HepG2 (cell line): ENCODE results near the gene ATP5MC2. TPM values are rescaled to one million over a fixed set of nuclear protein-coding genes. Genes with fewer than 3 reads are reported as not detected.

Experiments used
- KDM5B ChIP-seq: sonication (generic); formaldehyde crosslinking; IDR thresholded peaks from 2 replicates; pipeline ENCODE4 v1.4.0; 2020; ENCODE audit warnings: missing genetic modification reagents, mild to moderate bottlenecking, borderline replicate concordance
- KLF13 ChIP-seq: sonication (generic); formaldehyde crosslinking; IDR thresholded peaks from 2 replicates; pipeline ENCODE4 v1.4.0; 2020; ENCODE audit warnings: mild to moderate bottlenecking, missing genetic modification reagents
- KMT2B ChIP-seq: IDR thresholded peaks from 2 replicates; pipeline ENCODE4 v1.6.1; 2016; ENCODE audit warnings: missing genetic modification reagents, missing compliant biosample characterization
- MNT ChIP-seq: fragments of 450-650 bp; IDR thresholded peaks from 2 replicates; pipeline ENCODE4 v1.6.1; 2016
- MYPOP ChIP-seq: sonication (generic); formaldehyde crosslinking; IDR thresholded peaks from 2 replicates; pipeline ENCODE4 v1.8.1; 2023; ENCODE audit warnings: mild to moderate bottlenecking, moderate library complexity, missing genetic modification reagents
- NR2F6 ChIP-seq, 2 experiments: IDR thresholded peaks; 2 replicates each; pipeline ENCODE4 v1.6.1; 2016; ENCODE audit warnings: antibody characterized with exemption in 1 of 2, mild to moderate bottlenecking in 1 of 2
- RBM39 ChIP-seq: fragments of 200-400 bp; formaldehyde crosslinking; IDR thresholded peaks from one replicate; pipeline ENCODE4 v1.6.1; 2018; ENCODE audit warnings: antibody characterized with exemption, mild to moderate bottlenecking, low read depth, low read length; ENCODE audit not compliant: poor library complexity, severe bottlenecking
- TRAFD1 ChIP-seq: sonication (generic); formaldehyde crosslinking; IDR thresholded peaks from 2 replicates; pipeline ENCODE4 v1.5.1; 2020; ENCODE audit warnings: missing genetic modification reagents, mild to moderate bottlenecking, borderline replicate concordance
- ZNF24 ChIP-seq: fragments of 450-650 bp; IDR thresholded peaks from 2 replicates; pipeline ENCODE4 v1.6.1; 2017; ENCODE audit warnings: antibody characterized with exemption, mild to moderate bottlenecking
- ZNF280B ChIP-seq: sonication (generic); formaldehyde crosslinking; IDR thresholded peaks from 2 replicates; pipeline ENCODE4 v1.5.0; 2020; ENCODE audit warnings: missing genetic modification reagents, mild to moderate bottlenecking, borderline replicate concordance
- ZNF383 ChIP-seq: sonication (generic); formaldehyde crosslinking; IDR thresholded peaks from 2 replicates; pipeline ENCODE4 v1.4.0; 2020; ENCODE audit warnings: missing genetic modification reagents, mild to moderate bottlenecking, borderline replicate concordance
- ZNF609 ChIP-seq: sonication (generic); formaldehyde crosslinking; IDR thresholded peaks from 2 replicates; pipeline ENCODE4 v1.4.0; 2020; ENCODE audit warnings: mild to moderate bottlenecking, missing genetic modification reagents, borderline replicate concordance
- ZNF784 ChIP-seq: sonication (generic); formaldehyde crosslinking; IDR thresholded peaks from 2 replicates; pipeline ENCODE4 v1.5.1; 2020; ENCODE audit warnings: missing genetic modification reagents, mild to moderate bottlenecking, borderline replicate concordance
- ZSCAN20 ChIP-seq: sonication (generic); formaldehyde crosslinking; IDR thresholded peaks from 2 replicates; pipeline ENCODE4 v1.4.0; 2020; ENCODE audit warnings: missing genetic modification reagents, mild to moderate bottlenecking, borderline replicate concordance
- polyA plus RNA-seq, 8 experiments: library from polyadenylated mRNA; depleted of rRNA in 3 of 8; stranded (reverse) in 7 of 8; unstranded in 1 of 8; fragments of >200 nt; fragmentation: Illumina TruSeq in 4 of 8; extraction: Trizol in 4 of 8; gene quantifications; 2 replicates each; pipeline versions ENCODE4 v1.2.1 to v1.2.3, GENCODE V29; 2011 to 2016; ENCODE audit warnings: low read depth in 4 of 8, missing spikeins in 1 of 8, mixed read lengths in 1 of 8; ENCODE audit not compliant: insufficient read depth in 1 of 8
- total RNA-seq, 5 experiments: library from RNA; depleted of rRNA; stranded (reverse); fragments of >200 nt; fragmentation: Illumina TruSeq; extraction: Trizol; gene quantifications; 2 replicates each; pipeline ENCODE4 v1.2.3, GENCODE V29; 2016; ENCODE audit warnings: low read depth in 1 of 5

The ATP5MC2 gene
- total and polyA plus RNA-seq, 2 of the 13 experiments (the other 11 are each of a cell fraction or from before 2014, with no cell fraction given) = 230 to 257 TPM

GRCh38 chr12:53675701-53676607, at the start of gene ATP5MC2 (continued):
- peak; percentile 52; the same call in 1 of the 2 replicates for TF ChIP-seq ZNF24
- peak; percentile 85 for TF ChIP-seq KMT2B (CRISPR knock-in tag)
- TF ChIP-seq NR2F6 (IDR thresholded peaks at IDR 0.05) = no peak
- peak; percentile 41; the same call in 1 of the 2 replicates for TF ChIP-seq NR2F6 (CRISPR knock-in tag; IDR thresholded peaks at IDR 0.05)
- 0 out of 2 replicates have a peak, but pooled peaks have one; percentile 69 for TF ChIP-seq KLF13 (CRISPR knock-in tag)
- TF ChIP-seq ZSCAN20 (CRISPR knock-in tag) = peak; percentile 54; the same call in 1 of the 2 replicates
- TF ChIP-seq TRAFD1 (CRISPR knock-in tag) = peak; percentile 82; the same call in 1 of the 2 replicates
- peak; percentile 93; the same call in 1 of the 2 replicates for TF ChIP-seq ZNF784 (CRISPR knock-in tag)
- peak; percentile 66 for TF ChIP-seq MYPOP (CRISPR knock-in tag)
- TF ChIP-seq MNT = peak; percentile 36; the same call in 1 of the 2 replicates
- peak; percentile 92 for TF ChIP-seq RBM39
- TF ChIP-seq ZNF280B (CRISPR knock-in tag) = peak; percentile 88
- TF ChIP-seq ZNF383 = no peak; the same call in 1 of the 2 replicates
- TF ChIP-seq KDM5B (CRISPR knock-in tag) = peak; percentile 99
- peak; percentile 47 for TF ChIP-seq ZNF609 (CRISPR knock-in tag)
